H1 (cell line): ENCODE measurements around the gene EYA4. TPM values are rescaled to one million over a fixed set of nuclear protein-coding genes. Genes with fewer than 3 reads are reported as not detected.

ENCODE experiments used
- CTCF ChIA-PET: fragments of 300-600 bp; sonication (Branson Sonifier 250); formaldehyde crosslinking; loops from one replicate; lab custom pipeline; 2021; ENCODE audit not compliant: partially characterized antibody; lab: Charles Lee
- POLR2A ChIA-PET: fragments of 300-600 bp; sonication (Branson Sonifier 250); formaldehyde crosslinking; loops from one replicate; lab custom pipeline; 2021; ENCODE audit warnings: inconsistent platforms; ENCODE audit not compliant: partially characterized antibody; lab: Charles Lee
- DNase-seq, 2 experiments: peaks; one replicate each; pipeline versions ENCODE4 v3.0.0 to v3.0.0-alpha.2; 2010 to 2022; ENCODE audit warnings: low spot score in 2 of 2, low read depth in 1 of 2, mixed read lengths in 1 of 2
- FAIRE-seq: peaks from 2 replicates; lab custom pipeline; 2011; peaks lifted over from hg19 to GRCh38; lab: Jason Lieb, UNC
- H2AFZ ChIP-seq: 2 replicates; pipeline ENCODE4 v1.8.1; 2012; ENCODE audit warnings: low read length, inconsistent platforms
- H2AK5ac ChIP-seq: 2 replicates; pipeline ENCODE4 v1.6.1; 2013; ENCODE audit warnings: low read depth, low read length
- H2BK120ac ChIP-seq: replicated peaks from 2 replicates; pipeline ENCODE3; 2013; ENCODE audit warnings: low read depth, low read length, inconsistent platforms
- H2BK12ac ChIP-seq: 2 replicates; pipeline ENCODE4 v1.6.1; 2013; ENCODE audit warnings: low read depth, low read length
- H2BK15ac ChIP-seq: 2 replicates; pipeline ENCODE4 v1.6.1; 2013; ENCODE audit warnings: low read length
- H2BK20ac ChIP-seq: 2 replicates; pipeline ENCODE4 v1.6.1; 2013; ENCODE audit warnings: low read length
- H2BK5ac ChIP-seq: 2 replicates; pipeline ENCODE4 v1.6.1; 2013; ENCODE audit warnings: low read depth, low read length
- H3K14ac ChIP-seq: 2 replicates; pipeline ENCODE4 v1.6.1; 2013; ENCODE audit warnings: inconsistent platforms; ENCODE audit not compliant: insufficient read length
- H3K18ac ChIP-seq: 2 replicates; pipeline ENCODE4 v1.6.1; 2013; ENCODE audit warnings: low read length; ENCODE audit errors: extremely low read depth
- H3K23ac ChIP-seq: 2 replicates; pipeline ENCODE4 v1.6.1; 2013; ENCODE audit warnings: inconsistent platforms; ENCODE audit not compliant: insufficient read length
- H3K23me2 ChIP-seq: 2 replicates; pipeline ENCODE4 v1.6.1; 2013; ENCODE audit warnings: low read depth, low read length
- H3K27ac ChIP-seq: 2 replicates; pipeline ENCODE4 v1.6.1; 2011; ENCODE audit warnings: low read depth, low read length, inconsistent platforms
- H3K27me3 ChIP-seq, 4 experiments: replicated peaks in 1 of 4; 1 replicate in 1 of 4; 2 replicates in 3 of 4; pipeline versions ENCODE4 v1.6.1 to v1.8.1; 2011 to 2013; ENCODE audit warnings: low read length in 3 of 4, mild to moderate bottlenecking in 3 of 4, inconsistent platforms in 2 of 4, mixed read lengths in 2 of 4, moderate library complexity in 1 of 4; ENCODE audit not compliant: control insufficient read depth in 3 of 4, insufficient read depth in 3 of 4; ENCODE audit errors: extremely low read depth in 1 of 4
- H3K36me3 ChIP-seq, 4 experiments: 2 replicates each; pipeline versions ENCODE4 v1.6.1 to v1.8.1; 2011 to 2013; ENCODE audit warnings: mild to moderate bottlenecking in 4 of 4, low read length in 3 of 4, moderate library complexity in 2 of 4, control low read depth in 1 of 4, inconsistent platforms in 1 of 4; ENCODE audit not compliant: insufficient read depth in 4 of 4, control insufficient read depth in 2 of 4
- H3K4ac ChIP-seq: replicated peaks from 2 replicates; pipeline ENCODE3; 2013; ENCODE audit warnings: low read length, low read depth, mixed read lengths, inconsistent platforms; ENCODE audit not compliant: insufficient read length
- H3K4me1 ChIP-seq, 4 experiments: replicated peaks in 1 of 4; 1 replicate in 1 of 4; 2 replicates in 3 of 4; pipeline versions ENCODE4 v1.6.1 to v1.8.1; 2011 to 2013; ENCODE audit warnings: low read length in 3 of 4, inconsistent platforms in 2 of 4, mixed read lengths in 1 of 4; ENCODE audit not compliant: insufficient read depth in 4 of 4, control insufficient read depth in 3 of 4
- H3K4me2 ChIP-seq, 2 experiments: 2 replicates each; pipeline versions ENCODE4 v1.6.1 to v1.8.1; 2011 to 2013; ENCODE audit warnings: low read depth in 2 of 2, low read length in 2 of 2, control low read depth in 1 of 2, inconsistent platforms in 1 of 2, mild to moderate bottlenecking in 1 of 2; ENCODE audit not compliant: insufficient read depth in 1 of 2
- H3K4me3 ChIP-seq, 4 experiments: fragments of 200-600, 300-600 bp in 1 of 4; sonication (generic), shearing (Covaris generic), sonication (Bioruptor Twin) in 1 of 4; 2 replicates each; pipeline versions ENCODE4 v1.5.1 to v1.8.1; 2011 to 2016; ENCODE audit warnings: low read length in 4 of 4, low read depth in 3 of 4, control low read depth in 2 of 4, inconsistent platforms in 2 of 4, mild to moderate bottlenecking in 2 of 4, mixed read lengths in 1 of 4, moderate library complexity in 1 of 4; ENCODE audit not compliant: insufficient read depth in 2 of 4; ENCODE audit errors: extremely low read depth in 1 of 4
- H3K56ac ChIP-seq: replicated peaks from 2 replicates; pipeline ENCODE3; 2013; ENCODE audit warnings: low read depth, mild to moderate bottlenecking, mixed read lengths, low read length, inconsistent platforms; ENCODE audit not compliant: insufficient read length
- H3K79me1 ChIP-seq: 2 replicates; pipeline ENCODE4 v1.6.1; 2013; ENCODE audit warnings: low read depth, low read length, control low read depth
- H3K79me2 ChIP-seq, 2 experiments: 2 replicates each; pipeline versions ENCODE4 v1.6.1 to v1.8.1; 2012 to 2013; ENCODE audit warnings: low read length in 2 of 2, mild to moderate bottlenecking in 2 of 2, inconsistent platforms in 1 of 2; ENCODE audit not compliant: insufficient read depth in 2 of 2, control insufficient read depth in 1 of 2
- H3K9ac ChIP-seq, 4 experiments: replicated peaks in 1 of 4; 1 replicate in 1 of 4; 2 replicates in 3 of 4; pipeline versions ENCODE4 v1.6.1 to v1.8.1; 2011 to 2013; ENCODE audit warnings: low read depth in 3 of 4, low read length in 3 of 4, control low read depth in 2 of 4, mild to moderate bottlenecking in 2 of 4, moderate library complexity in 2 of 4, inconsistent platforms in 1 of 4; ENCODE audit errors: extremely low read depth in 1 of 4
- H3K9me3 ChIP-seq, 2 experiments: 2 replicates each; pipeline versions ENCODE4 v1.6.1 to v1.8.1; 2012 to 2013; ENCODE audit warnings: mild to moderate bottlenecking in 2 of 2, moderate library complexity in 2 of 2, control low read depth in 1 of 2, inconsistent platforms in 1 of 2, low read depth in 1 of 2, low read length in 1 of 2, mixed read lengths in 1 of 2; ENCODE audit not compliant: insufficient read depth in 2 of 2
- H4K20me1 ChIP-seq, 2 experiments: replicated peaks in 1 of 2; 2 replicates each; pipeline versions ENCODE3 to v1.8.1; 2011 to 2013; ENCODE audit warnings: inconsistent platforms in 2 of 2, low read length in 2 of 2, mild to moderate bottlenecking in 1 of 2; ENCODE audit not compliant: insufficient read depth in 2 of 2, control insufficient read depth in 1 of 2
- H4K5ac ChIP-seq: 2 replicates; pipeline ENCODE4 v1.6.1; 2013; ENCODE audit warnings: low read length, low read depth, mixed read lengths, inconsistent platforms; ENCODE audit not compliant: insufficient read length
- H4K8ac ChIP-seq: 2 replicates; pipeline ENCODE4 v1.8.0; 2013; ENCODE audit warnings: mild to moderate bottlenecking, moderate library complexity, low read length, inconsistent platforms; ENCODE audit not compliant: insufficient read depth; ENCODE audit errors: extremely low read depth
- H4K91ac ChIP-seq: replicated peaks from 2 replicates; pipeline ENCODE3; 2013; ENCODE audit warnings: low read length, mixed read lengths, inconsistent platforms; ENCODE audit not compliant: insufficient read length
- BACH1 ChIP-seq: IDR thresholded peaks from 2 replicates; pipeline ENCODE4 v1.6.1; 2012; ENCODE audit warnings: low read length, improper control_type of control experiment
- BCL11A ChIP-seq, 2 experiments: IDR thresholded peaks; one replicate each; pipeline ENCODE4 v1.6.1; 2011; ENCODE audit warnings: low read depth in 2 of 2, low read length in 2 of 2, mild to moderate bottlenecking in 2 of 2
- CREB1 ChIP-seq: IDR thresholded peaks from 2 replicates; pipeline ENCODE4 v1.6.1; 2012; ENCODE audit warnings: inconsistent platforms
- EP300 ChIP-seq, 2 experiments: IDR thresholded peaks; 1 replicate in 1 of 2; 2 replicates in 1 of 2; pipeline ENCODE4 v1.6.1; 2011 to 2012; ENCODE audit warnings: low read depth in 2 of 2, low read length in 2 of 2, mild to moderate bottlenecking in 2 of 2, borderline replicate concordance in 1 of 2, inconsistent platforms in 1 of 2, moderate library complexity in 1 of 2
- EZH2 ChIP-seq: fragments of 200-600 bp; sonication (generic); IDR thresholded peaks from 2 replicates; pipeline ENCODE4 v1.7.1; 2012; ENCODE audit warnings: low read depth, mild to moderate bottlenecking, moderate library complexity, low read length, inconsistent platforms; ENCODE audit not compliant: severe bottlenecking
- HDAC6 ChIP-seq: IDR thresholded peaks from one replicate; pipeline ENCODE4 v1.7.1; 2012; ENCODE audit warnings: low read depth, mild to moderate bottlenecking, inconsistent platforms, low read length, moderate library complexity
- KDM1A ChIP-seq: fragments of 200-600, 300-600 bp; sonication (generic); IDR thresholded peaks from 2 replicates; pipeline ENCODE4 v1.7.1; 2016; ENCODE audit warnings: mild to moderate bottlenecking, low read length, borderline replicate concordance
- RNF2 ChIP-seq: fragments of 200-900, 300-1000 bp; sonication (generic); IDR thresholded peaks from 2 replicates; pipeline ENCODE4 v1.7.1; 2016; ENCODE audit warnings: borderline replicate concordance, low read depth, mild to moderate bottlenecking, antibody characterized with exemption, low read length; ENCODE audit not compliant: poor library complexity, severe bottlenecking; ENCODE audit errors: missing control alignments
- SUZ12 ChIP-seq: fragments of 200-600 bp; sonication (generic); IDR thresholded peaks from 2 replicates; pipeline ENCODE4 v1.6.1; 2012; ENCODE audit warnings: mild to moderate bottlenecking, inconsistent platforms, low read length, moderate library complexity, mixed read lengths
- TCF12 ChIP-seq: IDR thresholded peaks from 2 replicates; pipeline ENCODE4 v1.6.1; 2011; ENCODE audit warnings: low read depth, mild to moderate bottlenecking, low read length
- WGBS, 2 experiments: shearing (Covaris generic) in 1 of 2; methylation state at CpG; one replicate each; pipeline versions ENCODE4 v1.1.6 to v1.1.7; 2013 to 2015; ENCODE audit warnings: low lambda C conversion rate in 2 of 2, mixed read lengths in 2 of 2, inconsistent platforms in 1 of 2, low coverage in 1 of 2, missing lambda C conversion rate in 1 of 2; ENCODE audit not compliant: insufficient replicate concordance in 2 of 2, insufficient coverage in 1 of 2, insufficient read length in 1 of 2; ENCODE audit errors: extremely low coverage in 1 of 2, missing lambda C conversion rate in 1 of 2; 5-methylcytosine and 5-hydroxymethylcytosine counted together
- polyA plus RNA-seq, 7 experiments: library from polyadenylated mRNA; depleted of rRNA in 3 of 7; stranded (reverse) in 5 of 7; unstranded in 2 of 7; fragments of >200 nt in 5 of 7; fragments of 200-250 nt in 2 of 7; gene quantifications; 1 replicate in 5 of 7; 2 replicates in 1 of 7; 4 replicates in 1 of 7; pipeline versions ENCODE4 v1.2.1 to v1.2.3, GENCODE V29; 2011 to 2013; ENCODE audit warnings: missing spikeins in 2 of 7, mixed read lengths in 2 of 7
- total RNA-seq: library from RNA; stranded (reverse); fragmentation: NEBNext Ultra II Directional; extraction: Animal tissue kit (Norgen Biotek cat#: 25700); gene quantifications from 2 replicates; pipeline ENCODE4 v1.2.1, GENCODE V29; 2021

The EYA4 gene
- total and polyA plus RNA-seq, 2 of the 8 experiments (the other 6 are each of a cell fraction or from before 2014, with no cell fraction given), result 0.06 to 0.17 TPM

DNA sequence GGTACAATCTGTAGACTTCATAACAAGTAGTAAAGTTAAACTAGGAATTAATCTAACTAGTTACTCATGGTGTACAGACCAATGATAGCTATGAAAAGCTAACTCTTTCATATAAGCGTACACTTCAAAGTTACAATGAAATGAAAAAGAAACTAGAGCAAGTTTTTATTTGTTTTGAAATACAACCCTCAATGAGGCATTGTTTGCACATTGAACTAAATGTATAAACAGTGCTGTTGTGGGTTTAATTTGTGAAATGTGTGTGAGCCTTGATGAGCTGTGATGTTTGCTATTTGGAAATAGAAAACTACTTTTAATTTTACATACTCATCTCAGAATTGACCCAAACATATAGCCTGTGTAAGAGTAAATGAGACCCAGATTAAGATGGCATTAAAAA is 11.1 kb upstream of the EYA4 start:
- 96% methylated on average over 1 of the region's 1 CpG; no CpG with 5 or more reads in 1 of the 2 experiments for WGBS, 2 experiments
- TF ChIP-seq EP300 (IDR thresholded peaks at IDR 0.05; ENCODE audit: borderline replicate concordance in 1 of 2, low read depth in 2 of 2, low read length in 2 of 2) (no peak), TCF12 (no peak), HDAC6 (no peak), RNF2 (no peak), BCL11A (IDR thresholded peaks at IDR 0.05; ENCODE audit: low read depth in 2 of 2, low read length in 2 of 2) (no peak), KDM1A (no peak), SUZ12 (no peak), EZH2 (no peak), BACH1 (no peak), CREB1 (no peak)
- no peaks in the 10 kb centered on the region for H3K23me2 ChIP-seq
- H3K27ac ChIP-seq, result no peak overlapping the region
- CTCF ChIA-PET, result no interaction called here
- no peak overlapping the region for H3K4ac ChIP-seq
- no peak overlapping the region for H2AK5ac ChIP-seq
- no peak overlapping the region for H3K9ac ChIP-seq
- H3K79me2 ChIP-seq, result no peaks in the 10 kb centered on the region
- no peak overlapping the region for H4K91ac ChIP-seq
- DNase-seq (no peak), FAIRE-seq (no peak)
- no peaks in the 10 kb centered on the region for H3K27me3 ChIP-seq
- H3K56ac ChIP-seq, result no peak overlapping the region
- H2BK15ac ChIP-seq, result no peak overlapping the region
- no peak overlapping the region for H2BK5ac ChIP-seq
- H3K4me3 ChIP-seq, result no peak overlapping the region
- POLR2A ChIA-PET, result no interaction called here
- H3K36me3 ChIP-seq, result no peaks in the 10 kb centered on the region
- no peak overlapping the region for H2BK20ac ChIP-seq
- no peak overlapping the region for H3K4me2 ChIP-seq
- H3K79me1 ChIP-seq, result no peaks in the 10 kb centered on the region
- H3K4me1 ChIP-seq, result no peaks in the 10 kb centered on the region
- H2AFZ ChIP-seq, result no peak overlapping the region
- no peak overlapping the region for H2BK120ac ChIP-seq
- H4K5ac ChIP-seq, result no peak overlapping the region
- H3K18ac ChIP-seq, result no peak overlapping the region
- H4K20me1 ChIP-seq, result no peaks in the 10 kb centered on the region
- H4K8ac ChIP-seq, result no peak overlapping the region
- H3K23ac ChIP-seq, result no peak overlapping the region
- H3K9me3 ChIP-seq, result no peaks in the 10 kb centered on the region
- H2BK12ac ChIP-seq, result no peak overlapping the region
- H3K14ac ChIP-seq, result no peak overlapping the region
